HG02970 (cell line): ENCODE results near the gene NEMP1.
"Not testable (repeated sequence)": the region's sequence is repeated elsewhere in the genome, so short reads cannot be mapped to it uniquely, and the experiment has no call there.

ENCODE experiments used
- ATAC-seq: cut with Tn5 transposase; IDR thresholded peaks from one replicate; pipeline ENCODE4 v1.9.1; 2021; ENCODE audit warnings: mild to moderate bottlenecking, moderate library complexity, moderate number of reproducible peaks; ENCODE audit not compliant: unreplicated experiment, low FRiP score

NEMP1 gene

GRCh38 chr12:57092876-57093414 is 14.4 kb upstream of the NEMP1 start:
- no peak for ATAC-seq

- no peak for ATAC-seq
These were observed 13.9 kb upstream of the NEMP1 start for GRCh38 chr12:57092529-57092862.

GRCh38 chr12:57091638-57092528 is 13.3 kb upstream of the NEMP1 start:
- no peak for ATAC-seq

- no peak for ATAC-seq
These were observed 12.5 kb upstream of the NEMP1 start for GRCh38 chr12:57090924-57091637.

GRCh38 chr12:57090490-57090889 is 11.9 kb upstream of the NEMP1 start:
- ATAC-seq = no peak

- ATAC-seq = no peak
These were observed 11.0 kb upstream of the NEMP1 start for GRCh38 chr12:57089271-57090245.

GRCh38 chr12:57088354-57089270 is 10.0 kb upstream of the NEMP1 start, which contains the start of gene NAB2:
Gene NAB2 (plus strand): TSS chr12:57089114. CDS start chr12:57089272, 158 bp downstream.
- peak; percentile 60 for ATAC-seq

GRCh38 chr12:57087691-57088353 is 9.2 kb upstream of the NEMP1 start:
- ATAC-seq = peak; percentile 21

GRCh38 chr12:57087010-57087690 is 8.6 kb upstream of the NEMP1 start:
- peak; percentile 34 for ATAC-seq

- ATAC-seq = no peak
These were observed 8.0 kb upstream of the NEMP1 start for GRCh38 chr12:57086493-57087009.

- no peak for ATAC-seq
These were observed 7.5 kb upstream of the NEMP1 start for GRCh38 chr12:57085999-57086492.

- ATAC-seq = no peak
These were observed 2.3 kb upstream of the NEMP1 start for GRCh38 chr12:57080855-57081254.

- no peak for ATAC-seq
These were observed 1.2 kb upstream of the NEMP1 start for GRCh38 chr12:57079821-57080220.

- ATAC-seq = not testable (repeated sequence)
These were observed 4.8 kb downstream of the NEMP1 start for GRCh38 chr12:57073566-57074450.

- ATAC-seq = no peak
These were observed 5.9 kb downstream of the NEMP1 start for GRCh38 chr12:57072661-57073060.

- no peak for ATAC-seq
These were observed 9.1 kb downstream of the NEMP1 start for GRCh38 chr12:57069523-57069922.

GRCh38 chr12:57066245-57066644 is 12.3 kb downstream of the NEMP1 start:
- no peak for ATAC-seq
